HUDEP-2 (cell line): ENCODE results near the gene RAD52.
A peak's percentile ranks its signal among the peaks of the same experiment; 100 is the strongest.
"Not testable (repeated sequence)": the region's sequence is repeated elsewhere in the genome, so short reads cannot be mapped to it uniquely, and the experiment has no call there.

Experiments
- DNase-seq, 76 experiments: peaks; one replicate each; lab custom pipeline; 2025; ENCODE audit not compliant: unreplicated experiment in 76 of 76; lab: John Stamatoyannopoulos, UW

Gene RAD52

DNA sequence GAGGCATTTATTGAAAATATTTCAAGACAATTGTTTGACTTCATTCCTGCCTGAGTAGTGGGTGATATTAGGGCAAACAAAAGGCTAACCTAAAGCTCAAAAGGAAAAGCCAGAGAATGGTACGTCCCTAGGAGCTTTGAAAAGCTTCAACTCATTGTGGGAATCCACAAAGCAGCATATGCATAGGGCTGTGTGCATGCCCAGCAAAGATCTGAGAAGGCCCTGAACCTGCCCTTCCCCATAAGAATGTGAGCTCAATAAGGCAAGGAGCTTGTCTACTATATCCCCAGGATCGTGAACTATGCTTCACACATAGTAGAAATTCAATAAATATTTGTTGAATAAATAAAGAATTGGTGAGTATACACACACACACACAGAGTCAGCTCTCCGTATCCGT lies 19.1 kb upstream of the RAD52 start:
- no peak for DNase-seq

DNA sequence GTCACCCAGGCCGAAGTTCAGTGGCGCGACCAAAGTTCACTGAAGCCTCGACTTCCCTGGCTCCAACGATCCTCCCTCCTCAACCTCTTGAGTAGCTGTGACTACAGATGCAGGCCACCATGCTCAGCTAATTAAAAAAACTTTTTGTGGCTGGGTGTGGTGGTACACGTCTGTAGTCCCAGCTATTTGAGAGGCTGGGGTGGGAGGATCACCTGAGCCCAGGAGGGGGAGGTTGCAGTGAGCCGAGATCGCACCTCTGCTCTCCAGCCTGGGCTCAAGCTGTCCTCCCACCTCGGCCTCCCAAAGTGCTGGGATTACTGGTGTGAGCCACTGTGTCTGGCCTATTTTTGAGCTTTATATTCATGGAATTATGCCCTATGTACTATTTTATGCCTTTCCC lies 18.1 kb upstream of the RAD52 start:
- no peak for DNase-seq

DNA sequence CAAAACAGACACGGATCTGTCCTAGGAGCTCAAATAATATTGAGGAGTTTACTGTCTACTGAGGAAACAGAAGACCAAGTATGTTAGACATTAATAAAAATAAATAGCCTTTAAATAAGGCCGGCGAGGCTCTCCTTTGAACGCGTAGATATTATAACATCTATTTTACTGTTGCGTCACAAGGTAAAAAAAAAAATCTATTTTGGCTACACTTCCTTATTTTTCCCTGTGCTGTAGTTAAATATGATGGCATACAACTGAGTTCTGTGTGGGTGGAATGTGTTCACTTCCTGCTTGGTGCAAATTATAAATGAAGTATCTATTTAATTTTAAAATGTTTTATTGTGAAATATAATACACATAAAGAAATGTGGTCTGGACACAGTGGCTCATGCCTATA lies 17.2 kb upstream of the RAD52 start:
- no peak for DNase-seq

DNA sequence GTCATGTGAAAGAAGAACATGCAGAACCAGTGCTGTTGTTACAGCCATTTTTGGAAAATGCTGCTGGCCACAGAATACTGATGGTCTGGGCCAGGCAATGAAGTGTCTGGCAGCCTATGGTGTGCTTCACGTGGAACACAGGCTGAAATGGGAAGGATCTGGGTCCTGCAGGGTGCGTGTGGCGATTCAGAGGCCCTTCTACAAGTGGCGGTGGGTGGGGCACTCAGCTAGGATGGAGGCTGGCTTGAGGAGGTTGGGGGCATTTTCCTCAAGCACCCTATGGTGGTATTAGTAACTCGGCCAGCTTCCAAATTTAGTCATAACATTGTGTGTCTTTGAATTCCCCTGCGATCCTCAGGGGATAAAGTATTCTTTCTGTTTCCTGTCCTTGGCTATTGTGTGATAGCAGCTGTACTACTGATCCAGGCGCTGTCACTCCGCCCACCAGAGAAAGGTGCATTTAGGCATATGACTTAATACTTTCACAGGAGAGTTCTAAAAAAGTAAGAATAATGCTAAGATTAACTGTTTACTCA lies 9.2 kb upstream of the RAD52 start:
- no peak for DNase-seq

DNA sequence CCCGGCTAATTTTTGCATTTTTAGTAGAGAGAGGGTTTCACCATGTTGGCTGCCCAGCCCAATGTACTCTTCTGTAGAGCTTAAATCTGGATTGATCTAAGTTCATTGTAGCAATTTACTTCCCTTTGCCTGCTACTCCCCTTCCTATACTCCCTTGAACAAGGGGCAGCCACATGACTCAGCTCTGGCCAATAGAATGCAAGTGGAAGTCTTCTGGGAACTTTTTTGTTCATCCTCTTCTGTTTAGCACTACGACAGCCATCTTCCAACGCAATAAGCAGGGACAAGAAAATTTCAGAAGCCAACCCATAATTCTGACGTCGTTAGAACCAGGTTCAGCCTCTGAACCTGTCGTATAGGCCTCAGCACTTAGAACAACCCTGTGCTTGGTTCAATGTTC lies 6.4 kb upstream of the RAD52 start:
- DNase-seq: no peak

DNA sequence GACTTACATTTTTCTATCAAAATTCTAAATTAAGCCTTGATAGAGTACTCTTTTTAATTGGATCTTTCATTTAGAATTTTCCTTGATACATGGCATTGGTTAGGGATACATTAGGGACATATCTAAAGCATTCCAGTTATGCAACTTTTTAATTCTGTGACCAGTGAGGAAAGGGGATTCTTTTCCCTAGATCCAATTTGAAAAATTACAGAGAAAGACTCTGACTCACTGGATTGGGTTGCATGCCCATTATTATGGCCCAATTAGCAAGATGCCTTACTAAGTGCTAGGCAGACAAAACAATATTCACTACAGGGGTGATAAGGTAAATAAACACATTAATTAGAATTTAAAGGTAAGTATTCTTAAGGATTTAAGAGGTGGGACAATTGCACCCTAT lies 5.2 kb upstream of the RAD52 start:
- no peak for DNase-seq

DNA sequence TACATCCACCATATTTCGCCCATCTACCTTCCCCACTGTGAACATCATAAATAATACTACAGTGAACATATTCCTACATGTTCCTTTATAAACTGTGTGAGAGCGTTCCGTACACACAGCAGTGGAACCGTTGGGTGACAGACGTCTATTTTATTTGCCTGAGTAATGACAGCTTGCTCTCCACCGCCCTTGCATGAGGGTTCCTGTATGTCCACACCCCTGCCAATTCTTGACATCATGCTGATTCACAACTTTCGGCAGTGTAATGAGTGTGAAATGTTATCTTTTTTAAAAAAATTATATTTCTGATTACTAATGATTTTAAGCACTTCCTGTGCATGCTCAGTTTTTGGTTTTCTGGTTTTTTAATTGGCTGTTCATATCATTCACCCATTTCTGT lies 4.3 kb upstream of the RAD52 start:
- DNase-seq: peak in 1 of 76 experiments; percentile 3

DNA sequence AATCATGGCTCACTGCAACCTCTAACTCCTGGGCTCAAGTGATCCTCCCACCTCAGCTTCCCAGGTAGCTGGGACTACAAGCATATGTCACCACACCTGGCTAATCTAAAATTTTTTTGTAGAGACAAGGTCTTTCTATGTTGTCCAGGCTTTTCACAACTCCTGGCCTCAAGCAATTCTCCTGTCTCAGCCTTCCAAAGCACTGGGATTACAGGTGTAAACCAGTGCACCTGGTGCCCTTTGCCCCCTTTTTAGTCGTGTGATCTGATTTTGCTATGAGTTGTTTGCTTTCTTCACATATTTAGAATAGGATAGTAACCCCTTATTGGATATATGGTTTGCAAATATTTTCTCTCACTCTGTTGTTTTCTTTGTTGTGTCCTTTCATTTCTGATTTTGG lies 1.7 kb upstream of the RAD52 start:
- DNase-seq: no peak

DNA sequence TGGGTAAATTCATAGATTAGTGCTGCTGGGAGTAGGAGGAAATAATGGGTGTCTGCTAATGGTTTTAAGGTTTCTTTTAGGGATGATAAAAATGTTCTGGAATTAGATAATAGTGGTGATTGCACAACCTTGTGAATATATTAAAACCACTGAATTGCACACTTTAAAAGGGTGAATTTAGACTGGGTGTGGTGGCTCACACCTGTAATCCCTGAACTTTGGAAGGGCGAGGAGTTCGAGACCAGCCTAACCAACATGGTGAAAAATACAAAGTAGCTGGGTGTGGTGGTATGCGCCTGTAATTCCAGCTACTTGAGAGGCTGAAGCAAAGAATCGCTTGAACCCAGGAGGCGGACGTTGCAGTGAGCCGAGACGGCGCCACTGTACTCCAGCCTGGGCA lies 1.3 kb downstream of the RAD52 start:
- no peak for DNase-seq

DNA sequence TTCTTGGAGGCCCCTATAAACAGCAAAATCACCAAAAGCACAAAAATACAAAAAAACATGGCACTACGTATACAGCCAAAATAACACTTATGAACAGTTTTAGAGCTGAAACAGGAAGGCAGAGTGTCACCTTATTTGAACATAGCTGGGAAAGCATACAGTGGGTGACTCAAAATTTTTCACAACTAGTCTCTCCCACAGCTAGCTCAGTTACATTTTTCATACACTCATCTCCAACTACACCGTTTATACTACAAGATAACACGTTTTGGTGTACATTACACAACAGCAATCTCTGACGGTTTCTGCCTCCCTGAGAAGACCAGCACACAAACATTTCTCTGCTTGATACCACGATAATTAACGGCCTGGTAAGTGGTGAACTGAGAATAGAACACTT lies 2.9 kb downstream of the RAD52 start:
- peak in 1 of 76 experiments; percentile 4 for DNase-seq

DNA sequence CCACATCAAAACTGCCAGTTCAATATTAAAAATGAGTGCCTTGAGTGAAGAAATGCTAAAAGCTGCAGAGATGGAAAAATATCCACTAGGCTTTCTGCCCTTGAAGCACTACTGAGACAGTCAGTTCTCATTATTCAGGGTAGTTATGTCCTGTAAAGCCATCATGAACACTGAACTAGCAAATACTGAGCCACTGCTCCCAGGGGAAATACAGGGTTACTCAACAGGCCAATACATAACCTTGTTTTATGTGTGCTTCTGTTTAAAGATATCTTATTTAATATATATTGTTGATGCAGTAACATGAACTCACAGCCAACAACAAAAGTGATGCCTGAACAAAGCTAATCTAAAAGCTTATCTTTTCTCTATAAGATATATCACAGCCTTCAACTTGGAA lies 3.3 kb downstream of the RAD52 start:
- no peak for DNase-seq

DNA sequence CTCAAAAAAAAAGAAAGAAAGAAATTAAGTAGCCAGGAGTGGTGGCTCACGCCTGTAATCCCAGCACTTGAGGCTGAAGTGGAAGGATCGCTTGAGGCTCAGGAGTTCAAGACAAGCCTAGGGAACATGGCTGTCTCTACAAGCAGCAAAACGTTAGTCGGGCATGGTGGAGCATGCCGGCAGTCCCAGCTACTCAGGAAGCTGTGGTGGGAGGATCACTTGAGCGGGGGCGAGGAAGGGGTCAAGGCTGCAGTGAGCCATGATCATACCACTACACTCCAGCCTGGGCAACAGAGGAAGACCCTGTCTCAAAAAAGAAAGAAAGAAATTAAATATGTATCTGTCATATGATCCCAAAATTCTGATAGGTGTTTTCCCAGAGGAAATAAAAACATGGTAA lies 5.3 kb downstream of the RAD52 start:
- DNase-seq: no peak

DNA sequence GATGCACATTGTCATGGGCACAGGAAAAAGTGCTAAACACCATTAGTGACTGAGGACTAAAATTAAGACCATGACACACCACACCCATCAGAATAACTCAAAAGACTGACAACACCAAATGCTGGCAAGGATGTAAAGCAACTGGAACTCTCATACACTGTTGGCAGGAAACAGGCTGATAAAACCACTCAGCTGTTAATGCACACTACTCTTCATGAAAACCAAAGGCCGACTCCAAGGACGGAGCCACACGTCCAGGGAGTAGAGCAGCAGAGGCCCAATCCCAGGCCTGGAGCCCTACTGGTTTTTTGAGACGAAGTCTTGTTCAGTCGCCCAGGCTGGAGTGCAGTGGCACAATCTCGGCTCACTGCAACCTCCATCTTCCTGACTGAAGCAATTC lies 6.4 kb downstream of the RAD52 start:
- no peak for DNase-seq

DNA sequence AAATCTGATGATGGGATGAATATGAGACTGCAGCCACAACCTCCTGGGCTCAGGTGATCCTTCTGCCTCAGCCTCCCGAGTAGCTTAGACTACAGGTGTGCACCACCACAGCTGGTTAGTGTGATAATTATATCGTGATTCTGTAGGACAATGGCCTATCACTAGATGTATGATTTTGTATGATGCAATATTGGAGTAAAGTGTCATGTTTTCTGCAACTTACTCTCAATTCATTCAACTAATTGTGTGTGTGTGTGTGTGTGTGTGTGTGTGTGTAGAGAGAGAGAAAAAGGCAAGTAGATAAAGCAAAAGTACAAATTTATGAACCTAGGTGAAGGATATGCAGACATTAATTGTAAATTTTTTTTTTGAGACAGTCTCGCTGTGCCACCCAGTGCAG lies 10.7 kb downstream of the RAD52 start:
- no peak for DNase-seq

DNA sequence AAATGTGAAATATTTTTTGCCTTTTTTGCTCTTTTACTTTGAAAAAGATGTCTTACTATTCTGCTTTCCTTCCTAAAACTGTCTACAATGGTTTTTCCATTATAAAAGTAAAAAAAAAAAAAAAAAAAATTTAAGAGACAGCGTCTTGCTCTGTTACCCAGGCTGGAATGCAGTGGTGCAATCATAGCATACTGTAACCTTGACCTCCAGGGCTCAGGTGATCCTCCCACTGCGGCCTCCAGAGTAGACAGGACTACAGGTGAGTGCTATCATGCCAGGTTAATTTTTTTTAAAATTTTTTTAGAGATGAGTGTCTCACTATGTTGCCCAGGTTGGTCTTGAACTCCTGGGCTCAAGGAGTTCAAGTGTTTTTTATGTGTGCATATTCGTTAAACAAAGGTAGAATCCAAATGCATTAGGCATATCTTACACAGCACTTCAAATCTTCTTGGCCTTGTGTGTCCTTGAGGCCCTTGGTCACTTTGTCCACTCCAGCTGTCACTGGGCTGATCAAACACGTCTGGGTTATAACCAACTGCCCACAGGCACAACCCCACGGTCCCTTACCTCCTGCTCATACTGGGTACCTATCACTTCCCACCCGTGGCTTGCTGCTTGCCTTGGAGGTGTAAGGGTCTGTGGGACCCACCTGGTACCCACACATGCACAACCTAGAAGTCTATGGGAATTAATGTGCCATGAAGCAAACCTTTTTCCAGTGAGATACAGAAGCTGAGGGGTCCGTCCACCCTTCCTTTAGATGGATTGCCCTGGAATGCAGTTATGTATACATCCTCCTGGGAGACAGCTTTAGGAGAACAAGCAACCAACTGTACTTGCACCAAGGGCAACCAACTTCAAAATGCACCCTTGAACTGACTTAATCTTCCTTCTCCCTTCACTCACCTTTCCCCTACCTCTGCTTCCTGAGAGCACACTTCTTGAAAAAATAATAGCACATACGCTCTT lies 12.8 kb downstream of the RAD52 start:
- DNase-seq: no peak

DNA sequence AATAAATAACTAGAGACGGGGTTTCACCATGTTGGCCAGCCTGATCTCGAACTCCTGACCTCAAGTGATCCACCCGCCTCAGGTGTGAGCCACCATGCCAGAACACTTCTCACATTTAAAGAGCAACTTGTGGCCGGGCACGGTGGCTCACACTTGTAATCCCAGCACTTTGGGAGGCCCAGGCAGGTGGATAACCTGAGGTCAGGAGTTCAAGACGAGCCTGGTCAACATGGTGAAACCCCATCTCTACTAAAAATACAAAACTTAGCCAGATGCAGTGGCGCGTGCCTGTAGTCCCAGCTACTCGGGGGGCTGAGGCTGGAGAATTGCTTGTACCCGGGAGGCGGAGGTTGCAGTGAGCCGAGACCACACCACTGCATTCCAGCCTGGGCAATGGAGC lies 13.6 kb downstream of the RAD52 start:
- not testable (repeated sequence) for DNase-seq

DNA sequence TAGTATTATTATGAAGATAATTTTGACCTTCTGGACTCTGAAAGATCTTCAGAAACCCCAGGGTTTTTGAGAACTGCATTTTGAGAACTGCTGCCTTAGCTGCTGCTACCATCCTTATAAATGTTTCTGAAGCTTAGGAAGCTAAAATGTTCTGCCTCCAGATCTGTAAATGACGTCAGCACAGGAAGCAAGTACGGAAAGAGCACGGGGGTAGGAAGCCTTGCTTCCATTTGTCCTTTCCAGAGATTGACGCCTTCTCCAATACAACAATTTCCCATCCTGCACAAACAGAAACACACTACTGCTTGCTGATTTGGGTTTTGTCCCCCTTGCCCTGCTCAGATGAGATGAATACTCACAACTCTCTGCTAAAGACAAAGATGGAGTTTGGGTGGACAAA lies 17.9 kb downstream of the RAD52 start:
- no peak for DNase-seq

DNA sequence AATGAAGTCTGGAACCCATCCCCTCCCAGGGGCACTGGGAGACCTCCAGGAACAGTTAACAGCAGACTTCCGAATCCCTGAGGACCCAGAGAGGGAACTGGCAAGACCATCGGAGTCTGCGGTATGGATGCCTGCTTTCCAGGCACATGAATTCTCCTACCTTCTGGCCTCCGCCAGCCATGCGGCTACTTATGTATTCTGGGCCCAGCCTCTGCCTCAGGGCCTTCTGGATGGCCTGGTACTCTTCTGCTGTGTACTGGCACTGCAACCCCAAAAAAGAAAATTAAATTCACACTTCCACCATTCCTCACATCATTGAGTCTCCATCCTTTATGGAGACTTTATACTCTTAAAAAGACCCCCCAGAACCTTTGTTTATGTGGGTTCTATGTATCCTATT lies 18.4 kb downstream of the RAD52 start:
- no peak for DNase-seq

DNA sequence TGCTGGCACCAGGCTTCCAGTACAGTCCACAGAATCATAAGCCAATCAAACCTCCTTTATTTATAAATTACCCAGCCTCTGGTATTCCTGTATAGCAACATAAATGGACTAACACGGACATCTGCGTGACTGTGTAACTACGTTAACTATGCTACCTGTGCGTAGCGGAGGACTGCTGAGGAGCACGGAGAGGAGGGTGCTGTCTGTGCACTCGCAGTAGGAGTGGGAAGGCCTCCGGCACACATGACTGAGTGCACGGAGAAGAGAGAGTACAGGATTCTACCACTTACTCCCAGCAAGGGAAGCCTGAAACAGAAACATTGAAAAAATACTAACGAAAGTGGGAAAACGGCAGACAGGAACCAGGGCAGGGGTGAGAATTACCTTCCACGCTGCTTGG lies 22.9 kb downstream of the RAD52 start:
- DNase-seq: no peak

DNA sequence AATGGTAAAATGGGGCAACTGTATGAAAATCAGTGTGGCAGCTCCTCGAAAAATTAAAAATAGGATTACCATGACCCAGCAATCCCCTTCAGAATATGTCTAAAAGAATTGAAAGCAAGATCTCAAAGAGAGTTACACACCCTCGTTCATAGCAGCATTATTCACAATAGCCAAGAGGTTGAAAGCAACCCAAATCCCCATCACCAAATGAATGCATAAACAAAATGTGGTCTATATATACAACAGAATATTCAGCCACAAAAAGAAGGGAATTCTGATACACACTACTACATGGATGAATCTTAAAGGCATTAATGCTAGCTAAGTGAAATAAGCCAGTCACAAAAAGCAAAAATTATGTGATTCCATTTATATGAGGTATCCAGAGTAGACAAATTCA lies 27.2 kb downstream of the RAD52 start:
- no peak for DNase-seq

DNA sequence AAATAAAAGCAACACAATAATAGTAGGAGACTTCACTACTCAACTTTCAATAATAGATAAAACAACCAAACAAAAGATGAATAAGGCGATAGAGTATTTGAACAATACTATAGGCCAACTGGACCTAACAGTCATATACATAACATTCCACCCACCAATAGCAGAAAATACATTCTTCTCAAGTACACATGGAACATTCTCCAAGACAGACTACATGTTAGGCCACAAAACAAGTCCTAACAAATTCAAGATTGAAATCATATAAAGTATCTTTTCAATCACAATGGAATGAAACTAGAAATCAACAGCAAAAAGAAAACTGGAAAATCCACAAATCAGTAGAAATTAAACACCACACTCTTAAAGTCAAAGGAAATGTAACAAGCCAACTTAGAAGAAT lies 28.8 kb downstream of the RAD52 start:
- DNase-seq: no peak

DNA sequence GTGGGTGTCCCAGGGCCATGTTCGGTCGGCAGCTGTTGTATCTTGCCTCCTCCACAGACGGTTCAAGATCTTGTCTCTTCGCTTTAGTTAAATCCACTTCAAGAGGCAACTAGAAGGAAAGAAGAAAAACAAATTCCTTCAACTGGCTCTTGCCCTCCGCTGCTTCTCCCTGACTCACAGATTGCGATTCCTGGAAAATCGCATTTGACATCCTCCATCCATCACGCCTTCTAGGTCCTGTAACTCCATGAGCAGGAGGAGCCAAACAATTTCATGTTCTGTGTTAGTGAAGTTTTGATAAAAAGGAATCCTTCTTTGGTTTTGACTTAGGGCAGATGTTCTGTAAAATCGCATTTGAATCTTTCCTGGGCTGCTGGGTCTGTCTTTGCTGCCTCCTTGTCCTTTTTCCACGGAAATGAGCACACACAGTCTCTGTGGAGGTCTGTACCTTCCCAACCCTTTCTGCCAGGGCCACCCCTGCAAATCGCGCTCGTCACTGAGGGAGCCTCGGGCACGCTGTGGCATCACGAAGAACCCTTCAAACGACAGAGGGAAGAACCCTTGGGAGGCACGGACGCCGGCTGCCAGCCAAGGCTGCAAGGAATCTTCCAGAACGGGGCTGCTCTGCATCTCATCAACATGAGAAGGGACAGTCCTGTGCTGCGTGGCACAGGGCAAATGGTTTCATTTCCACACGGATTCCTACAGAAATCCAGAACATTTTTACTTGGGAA lies 32.6 kb downstream of the RAD52 start:
- no peak for DNase-seq
